GM19452 (cell line): ENCODE results near the gene NKX6-1.

ENCODE experiments used
- ATAC-seq: cut with Tn5 transposase; IDR thresholded peaks from one replicate; pipeline ENCODE4 v1.9.1; 2021; ENCODE audit not compliant: unreplicated experiment

The NKX6-1 gene

DNA sequence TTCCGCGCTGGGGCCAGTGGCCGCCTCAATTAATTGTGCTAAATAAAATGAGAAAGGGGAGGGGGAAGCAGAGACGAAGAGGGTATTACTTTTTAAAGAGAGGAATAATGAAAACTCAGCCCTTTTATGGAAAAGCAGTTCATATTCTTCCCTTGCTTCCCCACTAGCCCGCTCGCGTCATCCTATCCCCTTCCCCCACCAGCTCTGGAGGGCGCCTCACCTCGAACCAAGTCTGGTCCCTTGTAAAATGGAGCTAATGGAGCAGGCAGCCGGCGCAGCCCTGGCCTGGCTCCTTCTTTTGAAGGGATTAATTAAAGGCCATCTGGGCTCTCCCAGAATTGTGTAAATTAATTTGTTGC lies 511 bp upstream of the NKX6-1 start:
- no peak for ATAC-seq

DNA sequence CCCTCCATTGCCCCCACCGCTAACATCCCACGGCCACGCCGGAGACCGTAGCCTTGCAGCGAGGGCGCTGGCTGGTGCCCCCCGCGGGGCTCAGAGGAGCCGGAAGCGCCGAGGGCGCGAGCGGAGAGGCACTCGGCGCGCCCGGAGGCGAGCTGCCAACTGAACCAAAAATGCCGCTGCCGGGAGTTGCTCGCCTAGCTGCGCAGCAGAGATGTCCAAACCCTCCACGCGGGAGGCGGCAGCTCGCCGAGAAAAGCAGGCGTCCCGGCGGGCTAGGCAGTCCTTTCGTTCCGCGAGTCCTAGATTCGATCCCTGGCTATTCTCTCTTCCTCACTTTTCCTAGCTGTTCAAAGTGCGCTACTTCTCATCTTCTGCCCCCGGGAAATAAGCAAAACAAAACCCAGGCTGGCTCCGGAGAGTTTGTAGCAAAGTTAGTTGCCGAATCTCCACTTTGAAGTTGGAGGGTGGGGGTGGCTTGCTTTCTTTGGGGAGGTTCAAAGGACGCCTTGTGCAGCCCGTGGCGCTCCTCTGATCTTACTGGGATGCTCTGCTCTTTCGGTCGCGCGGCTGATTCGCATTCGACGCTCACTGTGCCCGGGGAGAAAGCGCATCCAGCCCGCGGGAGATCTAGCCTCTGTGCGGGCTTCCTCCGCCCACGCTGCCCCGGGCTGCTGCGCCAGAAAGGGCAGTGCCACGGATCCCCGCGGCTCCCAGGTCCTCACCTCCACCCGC lies 723 bp downstream of the NKX6-1 start:
- ATAC-seq = no peak

DNA sequence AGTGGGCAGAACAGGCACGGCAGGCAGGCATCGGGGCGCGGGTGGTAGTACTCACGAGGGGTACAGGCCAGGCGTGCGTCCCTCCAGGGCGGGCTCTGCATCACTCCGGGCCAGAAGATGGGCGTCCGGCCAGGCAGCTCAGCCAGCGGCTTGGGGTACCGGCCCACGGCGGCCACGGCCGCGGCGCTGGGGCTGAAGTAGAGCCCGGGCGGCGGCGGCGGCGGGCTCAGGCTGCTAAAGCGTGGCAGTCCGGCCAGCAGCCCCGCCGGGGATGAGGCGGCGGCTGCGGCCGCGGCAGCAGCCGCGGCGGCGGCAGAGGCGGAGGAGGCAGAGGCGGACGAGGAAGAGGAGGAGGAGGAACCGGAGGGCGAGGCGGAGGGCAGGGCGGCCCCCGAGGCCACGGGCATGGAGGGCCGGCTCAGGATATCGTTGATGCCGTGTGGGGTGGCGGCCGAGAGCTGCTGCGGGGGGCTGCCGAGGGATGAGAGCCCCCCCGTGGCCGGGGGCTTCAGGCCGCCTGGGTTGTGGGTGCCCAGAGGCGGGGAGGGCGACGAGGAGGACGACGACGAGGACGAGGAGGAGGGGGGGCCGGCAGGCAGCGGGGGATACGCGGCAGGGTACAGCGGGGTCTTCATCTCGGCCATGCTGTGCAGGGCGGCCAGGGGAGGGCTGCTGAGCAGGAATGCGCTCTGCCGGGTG lies 1.4 kb downstream of the NKX6-1 start:
- no peak for ATAC-seq

DNA sequence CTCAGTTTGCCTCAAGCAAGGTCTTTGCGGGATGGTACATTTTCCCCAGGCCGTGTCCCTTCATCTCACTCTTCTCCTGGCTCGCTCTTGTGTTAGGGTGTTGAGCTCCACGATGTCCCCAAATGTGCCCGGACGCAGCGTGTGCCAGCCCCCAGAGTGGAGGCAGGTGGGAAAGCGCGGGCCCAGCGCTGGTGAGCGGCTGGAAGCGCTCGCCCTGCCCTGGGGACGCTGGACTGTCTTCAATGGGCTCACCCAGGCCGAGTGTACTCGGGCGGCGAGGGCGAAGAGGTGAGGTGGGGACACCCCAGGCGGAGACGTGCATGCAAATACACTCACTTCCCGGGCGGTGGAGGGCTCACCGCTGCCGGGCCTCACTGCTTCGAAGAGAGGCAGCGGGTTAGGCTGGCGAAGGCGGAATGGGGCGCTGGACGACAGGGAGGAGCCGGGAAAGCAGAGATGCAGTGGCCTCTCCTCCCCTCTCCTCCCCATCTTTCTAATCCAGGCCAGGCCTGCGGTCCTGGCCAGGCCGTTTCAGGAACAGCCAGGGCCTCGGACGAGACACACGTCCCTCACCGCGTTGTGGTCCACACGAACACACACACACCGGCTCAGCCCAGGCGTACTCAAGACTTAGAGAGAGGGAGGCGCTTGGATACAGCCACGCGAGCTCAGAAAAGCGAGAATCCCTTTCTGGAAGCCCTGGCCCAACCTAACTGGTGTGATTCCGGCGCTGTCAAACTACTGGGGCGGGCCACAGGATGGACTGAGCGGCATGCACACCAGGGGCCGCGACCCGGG lies 2.2 kb downstream of the NKX6-1 start:
- ATAC-seq = no peak

DNA sequence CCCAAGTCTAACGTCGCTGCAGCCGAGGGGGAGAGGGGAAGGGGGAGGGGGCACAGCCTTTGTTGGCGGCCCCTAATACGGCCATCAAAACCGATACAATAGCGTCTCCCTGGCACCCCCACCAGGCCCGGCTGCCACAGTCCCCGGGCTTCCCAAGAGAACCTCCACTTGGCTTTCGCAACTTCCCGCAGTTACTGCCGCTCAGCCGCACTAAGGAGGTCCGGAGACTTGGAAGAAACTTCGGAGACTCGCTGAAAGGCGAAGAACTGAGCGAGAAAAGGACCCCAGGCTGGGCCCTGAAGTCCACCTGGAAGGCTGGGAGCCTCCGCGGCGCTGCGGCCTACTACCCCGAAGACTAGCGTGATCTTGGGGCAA lies 2.8 kb downstream of the NKX6-1 start:
- ATAC-seq = no peak

DNA sequence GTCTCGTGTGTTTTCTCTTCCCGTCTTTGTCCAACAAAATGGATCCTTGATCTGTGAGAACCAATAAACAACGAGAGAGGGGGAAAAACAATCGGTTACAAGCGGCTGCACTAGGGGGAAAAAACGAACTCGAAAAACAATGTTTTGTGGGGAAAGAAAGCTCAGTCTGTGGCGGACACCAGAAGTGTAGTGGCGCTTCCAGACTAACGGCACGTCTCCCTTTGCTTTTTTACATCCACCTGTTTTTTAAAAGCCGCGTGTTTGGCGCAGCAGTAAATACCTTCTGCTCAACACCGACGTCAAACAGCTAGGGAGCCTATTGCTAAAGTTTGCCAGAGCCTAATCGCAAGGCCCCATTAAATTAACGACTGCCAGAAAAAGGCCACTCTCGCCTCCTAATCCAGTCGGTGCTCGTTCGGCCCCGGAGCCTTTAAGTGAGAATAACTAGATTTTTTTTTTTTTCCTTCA lies 3.3 kb downstream of the NKX6-1 start:
- ATAC-seq = no peak

DNA sequence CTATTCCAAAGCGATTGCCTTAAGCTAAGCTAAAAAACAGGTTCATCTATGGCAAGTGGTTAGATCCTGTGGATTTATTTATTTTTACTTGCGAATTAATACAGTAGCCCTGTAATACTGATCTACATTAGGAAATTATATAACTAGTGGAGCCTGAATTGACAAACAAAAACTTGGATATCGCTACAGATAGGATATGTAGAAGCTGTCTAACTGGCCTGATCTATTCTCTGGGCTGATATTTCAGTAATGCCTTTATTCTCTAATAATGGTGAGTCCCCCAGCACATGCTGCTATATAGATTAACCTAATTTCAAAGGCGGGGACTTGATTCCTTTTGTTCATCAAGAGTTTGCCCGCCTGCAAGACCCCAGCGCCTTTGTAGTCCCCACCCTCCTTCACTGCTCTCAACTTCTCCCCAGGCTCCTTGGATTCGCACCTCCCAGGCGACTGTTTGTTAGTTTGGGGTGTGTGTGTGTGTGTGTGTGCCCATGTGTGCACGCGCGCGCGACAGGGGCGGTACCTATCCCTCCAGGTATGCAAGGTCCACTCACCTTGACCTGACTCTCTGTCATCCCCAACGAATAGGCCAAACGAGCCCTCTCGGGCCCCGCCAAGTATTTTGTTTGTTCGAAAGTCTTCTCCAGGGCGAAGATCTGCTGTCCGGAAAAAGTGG lies 3.8 kb downstream of the NKX6-1 start:
- no peak for ATAC-seq

DNA sequence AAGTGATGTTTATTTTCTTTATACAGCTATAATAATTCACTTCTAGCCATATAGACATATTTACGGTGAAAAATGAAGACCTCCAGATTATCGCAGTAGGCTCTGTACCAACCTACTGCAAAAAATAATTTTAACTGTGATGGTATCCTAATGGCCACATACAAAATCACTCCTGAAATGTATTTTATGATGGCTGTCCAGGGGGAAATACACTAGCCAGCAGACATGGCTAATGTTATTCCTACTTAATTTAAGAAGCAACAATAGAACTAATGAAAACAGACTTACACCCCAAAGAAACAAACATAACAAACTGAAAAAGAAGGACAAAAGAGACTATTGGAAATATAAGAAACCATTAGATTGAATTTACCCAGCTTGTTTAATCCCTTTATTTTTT lies 4.6 kb downstream of the NKX6-1 start:
- no peak for ATAC-seq

DNA sequence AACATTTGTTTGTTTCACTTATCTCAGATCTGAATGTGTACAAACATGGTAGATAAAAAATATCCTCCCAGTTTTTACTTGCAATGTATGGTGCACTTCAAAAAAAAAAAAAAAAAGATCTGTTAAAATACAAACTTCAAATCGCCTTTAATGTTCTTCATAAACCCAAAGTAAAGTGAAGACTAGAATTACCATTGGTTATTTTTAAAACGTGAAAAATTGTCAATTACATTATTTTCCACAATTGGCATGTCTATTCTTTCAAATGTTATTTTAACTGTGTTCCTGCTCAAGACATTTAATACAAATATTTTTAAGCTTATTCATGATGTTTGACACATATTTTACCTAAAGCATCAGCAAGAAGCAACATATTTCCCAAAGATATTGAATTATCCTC lies 5.0 kb downstream of the NKX6-1 start:
- ATAC-seq = no peak

DNA sequence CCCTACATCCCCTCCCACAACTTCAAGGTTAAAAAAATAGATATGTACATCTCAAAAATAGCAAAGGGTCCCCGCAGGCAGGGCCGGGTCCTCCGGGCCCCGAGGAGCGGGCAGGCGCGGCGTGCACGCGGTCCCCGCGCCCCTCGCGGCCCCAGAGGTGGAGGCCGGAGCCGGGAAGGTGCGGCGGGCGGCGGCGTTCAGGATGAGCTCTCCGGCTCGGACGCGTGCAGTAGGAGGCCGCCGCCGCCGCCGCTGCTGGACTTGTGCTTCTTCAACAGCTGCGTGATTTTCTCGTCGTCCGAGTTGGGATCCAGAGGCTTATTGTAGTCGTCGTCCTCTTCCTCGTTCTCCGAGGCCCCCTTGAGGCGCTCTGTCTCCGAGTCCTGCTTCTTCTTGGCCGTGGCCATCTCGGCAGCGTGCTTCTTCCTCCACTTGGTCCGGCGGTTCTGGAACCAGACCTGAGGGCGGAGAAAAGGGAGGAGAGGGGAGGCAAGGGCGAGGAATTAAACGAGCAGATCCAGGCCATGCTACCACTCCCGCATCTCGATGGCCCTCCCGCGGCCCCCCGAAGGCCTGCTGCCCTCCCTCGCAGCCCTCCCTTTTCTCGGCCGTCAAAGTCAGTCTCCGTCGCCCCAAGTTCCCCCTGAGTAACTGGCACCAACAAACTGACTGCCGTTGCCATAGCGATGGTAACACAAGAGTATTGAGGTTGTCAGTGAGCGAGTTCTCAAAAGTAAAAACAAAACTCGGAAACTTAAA lies 5.8 kb downstream of the NKX6-1 start:
- ATAC-seq = no peak

DNA sequence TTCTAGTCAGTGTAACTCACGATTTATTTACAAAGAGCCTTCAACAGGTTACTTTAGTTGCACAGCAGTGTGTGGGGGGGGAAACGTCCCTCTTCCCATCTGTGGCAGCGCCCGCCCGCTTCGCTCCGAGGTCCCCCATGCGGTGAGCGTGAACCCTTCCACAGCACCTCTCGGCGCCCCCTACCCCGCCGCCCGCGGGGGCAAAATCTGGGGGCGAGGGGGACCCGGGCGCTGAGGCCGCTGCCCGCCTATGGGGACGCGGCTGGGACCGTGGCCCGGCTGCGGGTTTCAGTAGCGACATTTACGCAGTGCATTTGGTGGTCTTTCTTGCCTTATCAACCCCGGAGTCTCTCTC lies 6.4 kb downstream of the NKX6-1 start:
- ATAC-seq = no peak

DNA sequence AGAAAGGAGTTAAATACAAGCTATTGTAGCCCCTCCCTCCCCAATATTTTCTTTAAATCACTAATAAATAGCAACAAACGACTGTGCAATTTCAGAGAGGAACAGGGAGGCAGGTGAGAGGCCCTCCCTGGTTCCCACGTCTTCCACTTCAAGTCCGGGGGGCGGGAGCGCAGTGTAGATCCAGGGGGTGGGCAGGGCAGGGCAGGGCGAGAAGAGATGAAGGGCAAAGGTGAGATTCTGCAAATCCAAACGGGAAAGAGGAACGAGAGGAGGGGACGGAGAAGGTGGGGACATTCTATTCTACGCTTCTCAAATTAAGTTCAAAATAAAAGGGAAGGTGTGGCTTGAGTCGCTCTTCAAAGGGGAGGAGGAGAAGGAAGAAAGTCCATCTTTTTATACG lies 6.8 kb downstream of the NKX6-1 start:
- ATAC-seq = no peak

DNA sequence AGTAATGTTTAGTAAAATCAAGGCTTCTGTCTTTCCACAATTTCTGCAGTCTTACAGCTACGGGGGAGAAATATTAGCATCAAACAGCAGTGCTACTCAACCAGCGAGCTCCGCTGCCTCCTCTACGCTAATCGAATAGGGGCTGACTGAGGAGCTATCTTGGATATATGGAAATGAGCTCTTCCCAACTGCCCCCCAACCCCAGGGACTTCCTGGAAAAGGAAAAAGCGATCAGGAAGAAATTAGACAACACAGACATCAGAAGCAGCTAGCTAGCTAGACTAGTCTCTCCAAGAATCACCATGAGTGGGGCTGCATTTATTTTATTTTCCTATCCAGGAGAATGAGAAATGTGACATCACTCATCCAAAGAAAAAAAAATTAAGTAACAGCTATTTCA lies 7.6 kb downstream of the NKX6-1 start:
- no peak for ATAC-seq

DNA sequence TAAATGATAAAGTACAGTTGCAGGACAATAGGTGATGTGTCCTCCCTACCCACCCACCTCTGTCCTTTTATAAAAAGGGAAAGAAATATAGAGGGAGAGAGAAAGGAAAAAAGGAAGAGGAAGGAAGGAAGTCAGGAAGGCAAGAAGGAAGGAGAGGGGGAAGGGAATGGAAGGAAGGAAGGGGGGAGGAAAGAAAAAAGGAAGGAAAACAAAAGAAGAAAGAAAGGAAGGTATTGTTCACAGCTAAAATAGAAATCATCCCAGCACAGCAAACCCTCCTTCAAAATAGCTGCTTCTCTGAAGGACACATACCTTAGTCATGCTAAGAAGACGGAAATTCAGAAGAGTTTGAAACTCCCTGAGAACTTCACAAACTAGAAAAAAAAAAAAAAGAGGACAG lies 8.4 kb downstream of the NKX6-1 start:
- ATAC-seq = no peak

DNA sequence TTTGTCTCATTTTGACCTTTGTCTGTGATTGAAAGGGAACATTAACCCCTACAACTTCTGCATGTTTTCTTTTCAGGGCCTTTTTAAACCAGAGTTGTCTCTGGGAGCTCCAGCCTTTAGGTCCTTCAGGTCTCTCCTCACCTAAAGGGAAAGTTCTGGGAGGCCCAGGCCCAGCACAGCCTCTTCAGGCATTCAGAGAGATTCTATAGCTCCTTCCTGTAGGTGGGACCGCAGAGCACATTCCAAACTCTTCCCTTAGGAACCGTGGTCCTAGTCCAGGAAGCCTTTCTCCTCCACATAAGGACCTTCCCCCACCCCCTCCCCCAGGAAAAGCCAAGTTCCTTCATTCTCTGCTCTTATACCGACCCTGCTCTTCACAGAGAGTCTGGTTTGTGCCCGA lies 14.9 kb downstream of the NKX6-1 start:
- ATAC-seq = no peak

DNA sequence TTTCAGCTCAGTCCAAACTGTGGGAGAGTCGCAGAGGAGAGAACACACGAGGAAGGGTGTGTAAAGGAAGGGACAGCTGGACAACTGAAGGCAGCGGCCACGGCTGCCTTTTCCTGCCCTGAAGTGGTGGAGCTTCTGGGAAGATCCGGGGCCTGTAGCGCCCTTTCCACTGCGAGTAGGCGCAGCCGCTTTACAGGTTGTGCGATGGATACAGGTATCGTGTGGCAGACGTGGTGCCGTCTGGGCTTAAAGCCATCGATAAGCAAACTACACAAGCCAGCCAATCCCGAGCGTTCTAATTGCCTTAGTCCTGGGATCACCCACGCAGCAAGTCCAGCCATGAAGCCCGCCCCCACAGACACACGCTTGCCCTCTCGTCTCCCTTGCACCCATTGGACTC lies 15.4 kb downstream of the NKX6-1 start:
- ATAC-seq = no peak

DNA sequence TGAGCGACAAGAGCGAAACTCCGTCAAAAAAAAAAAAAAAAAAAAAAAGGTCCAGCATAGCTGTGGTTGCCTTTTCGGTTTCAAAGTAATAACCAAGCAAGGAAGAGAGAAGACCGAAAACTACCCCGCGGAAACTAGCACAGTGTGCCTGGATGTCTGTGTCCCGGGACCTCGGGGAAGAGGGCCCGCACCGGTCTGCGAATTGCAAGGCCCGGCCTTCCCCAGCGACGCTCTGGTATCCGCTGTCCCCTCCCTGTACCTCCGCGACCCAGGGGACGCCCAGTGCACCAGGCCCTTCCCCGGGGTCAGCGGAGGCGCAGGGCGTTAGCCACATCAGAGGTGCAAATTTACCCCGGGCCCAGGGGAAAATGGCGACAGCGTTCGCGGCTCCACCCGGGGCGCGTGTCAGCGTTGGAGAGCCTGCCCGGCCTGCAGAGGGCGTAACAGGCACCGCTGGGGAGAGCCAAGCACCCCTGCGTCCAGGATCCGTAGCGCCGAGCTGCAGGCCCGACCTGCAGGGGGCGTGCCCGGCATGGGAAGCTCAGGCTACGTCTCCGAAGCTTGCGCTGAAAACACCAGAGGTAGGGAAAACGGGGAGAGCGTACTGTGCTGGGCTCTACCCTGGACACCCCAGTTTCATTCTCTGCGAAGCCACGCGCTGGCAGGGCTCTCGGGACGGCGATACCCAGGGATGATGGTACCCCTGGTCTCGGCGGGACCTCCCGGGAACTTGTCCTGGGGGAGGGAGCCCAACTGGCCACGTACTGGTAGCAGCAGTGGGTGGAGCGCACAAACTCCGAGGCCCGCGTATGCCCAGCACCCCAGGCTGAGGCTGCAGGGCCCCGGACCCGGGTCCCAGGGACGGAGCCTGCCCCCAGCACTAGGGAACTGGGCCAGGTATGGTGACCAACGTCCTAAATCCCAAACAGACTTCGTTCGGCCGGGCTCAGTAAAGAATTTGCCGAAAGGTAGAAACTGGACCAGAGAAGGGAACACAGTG lies 16.2 kb downstream of the NKX6-1 start:
- ATAC-seq = no peak

DNA sequence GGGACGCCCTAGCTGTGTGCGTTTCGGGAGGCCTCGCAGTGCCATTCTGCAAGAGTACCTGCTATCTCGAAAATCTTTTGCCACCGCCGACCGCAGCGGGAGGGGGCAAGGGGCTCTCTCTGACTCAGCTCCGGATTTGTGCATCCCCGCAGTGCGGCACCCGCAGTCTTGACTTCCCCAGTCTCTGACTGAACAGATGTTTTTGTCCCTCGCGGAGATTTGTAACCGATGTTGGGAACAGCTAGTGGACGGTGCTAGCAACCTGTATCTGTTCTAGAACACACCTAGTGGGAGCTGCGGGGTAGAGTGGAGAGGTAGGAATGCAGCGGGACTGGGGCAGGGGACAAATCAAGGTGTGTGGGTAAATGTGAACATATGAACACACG lies 17.2 kb downstream of the NKX6-1 start:
- ATAC-seq = no peak

DNA sequence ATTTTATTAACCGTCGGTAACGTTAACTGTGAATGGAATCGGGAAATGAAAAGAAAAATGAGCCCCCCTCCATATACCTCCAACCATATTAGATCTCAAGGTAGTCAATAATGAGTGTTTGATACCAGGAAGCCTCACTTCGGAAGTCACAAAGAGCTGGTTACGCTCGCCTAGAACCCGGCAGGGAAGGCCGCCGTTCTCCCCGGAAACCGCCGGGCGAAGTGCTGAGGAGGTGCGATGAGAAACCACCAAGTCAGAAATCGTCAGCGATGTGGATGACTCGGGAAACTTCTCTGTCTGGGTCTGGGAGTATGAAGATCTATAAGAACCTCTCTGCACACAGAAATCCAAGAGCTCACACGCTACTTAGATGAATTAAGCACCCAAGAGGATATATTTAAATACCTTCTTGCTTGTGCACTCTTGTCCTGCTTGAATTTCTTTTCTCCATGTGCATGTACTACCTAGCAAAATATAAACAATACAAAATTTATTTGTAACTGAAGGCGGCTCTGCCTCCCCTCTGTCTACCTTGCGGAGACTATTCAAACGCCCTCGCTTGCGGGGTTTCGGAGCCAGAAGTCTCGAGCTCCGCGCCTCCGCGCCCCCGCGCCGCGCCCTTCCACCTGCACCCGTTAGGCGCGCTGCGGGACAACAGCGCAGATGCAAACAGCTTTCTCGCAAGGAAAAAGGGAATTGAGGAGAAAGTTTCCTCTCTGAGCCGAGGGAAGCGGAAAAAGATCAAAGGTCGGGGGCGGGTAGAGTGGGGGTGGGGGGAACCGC lies 17.8 kb downstream of the NKX6-1 start:
- no peak for ATAC-seq
